ENCODE data around the gene ZNF232. TPM values are rescaled to one million over a fixed set of nuclear protein-coding genes. Genes with fewer than 3 reads are reported as not detected.

ZNF232 gene
- total and polyA plus RNA-seq, 2 experiments from 2014 or later: 24.8 to 24.9 TPM

GRCh38 chr17:5068236-5068635 lies 43.4 kb downstream of the ZNF232 start (continued):
- TF ChIP-seq ZNF462 (CRISPR knock-in tag; IDR thresholded peaks at IDR 0.05): no peak
- TF ChIP-seq ZNF331 (CRISPR knock-in tag; IDR thresholded peaks at IDR 0.05; ENCODE audit: low read depth): no peak
- no peak for TF ChIP-seq EZH2 (IDR thresholded peaks at IDR 0.05; ENCODE audit: low read depth, unreplicated experiment)

GRCh38 chr17:5065227-5065744 lies 46.4 kb downstream of the ZNF232 start:
- no peak overlapping the region for H3K4me2 ChIP-seq
- no peaks in the 10 kb centered on the region for H3K79me2 ChIP-seq (replicated peaks; ENCODE audit: insufficient read depth)
- no peaks in the 10 kb centered on the region for H4K20me1 ChIP-seq (replicated peaks; ENCODE audit: insufficient read depth)
- H3K36me3 ChIP-seq (ENCODE audit: insufficient read depth): no peaks in the 10 kb centered on the region
- ATAC-seq (no peak), DNase-seq (ENCODE audit: low spot score) (no peak)
- no peak overlapping the region for H3K4me3 Mint-ChIP-seq
- no peaks in the 10 kb centered on the region for H3K4me1 ChIP-seq (ENCODE audit: insufficient read depth)
- no peak overlapping the region for H3K27ac Mint-ChIP-seq
- no peak overlapping the region for H3K4me3 ChIP-seq
- no peaks in the 10 kb centered on the region for H3F3A ChIP-seq (replicated peaks; ENCODE audit: low read depth)
- no peaks in the 10 kb centered on the region for H3K9me3 Mint-ChIP-seq
- no peaks in the 10 kb centered on the region for H3K36me3 Mint-ChIP-seq (ENCODE audit: low read depth)
- H3K9me2 ChIP-seq (ENCODE audit: insufficient read depth): no peaks in the 10 kb centered on the region
- H3K4me1 Mint-ChIP-seq: no peaks in the 10 kb centered on the region
- H3K27me3 ChIP-seq (ENCODE audit: insufficient read depth): peaks cover 5% of the 10 kb centered on the region
- H2AFZ ChIP-seq: no peak overlapping the region
- H3K27me3 Mint-ChIP-seq (ENCODE audit: insufficient read depth, low read depth, poor library complexity): peaks cover 8% of the 10 kb centered on the region
- no peak overlapping the region for H3K27ac ChIP-seq (ENCODE audit: low read depth)
- TF ChIP-seq ETS1 (IDR thresholded peaks at IDR 0.05) (no peak), ZNF331 (CRISPR knock-in tag; IDR thresholded peaks at IDR 0.05; ENCODE audit: low read depth) (no peak), NANOG (IDR thresholded peaks at IDR 0.05; ENCODE audit: borderline replicate concordance) (no peak), POLR2AphosphoS5 (IDR thresholded peaks at IDR 0.05; ENCODE audit: low read depth) (no peak), JUNB (IDR thresholded peaks at IDR 0.05; ENCODE audit: unreplicated experiment) (no peak), REST (IDR thresholded peaks at IDR 0.05; ENCODE audit: unreplicated experiment) (no peak)

Measured in GM23338 (cell line).